ENCODE measurements around the gene TTC28.

DNA sequence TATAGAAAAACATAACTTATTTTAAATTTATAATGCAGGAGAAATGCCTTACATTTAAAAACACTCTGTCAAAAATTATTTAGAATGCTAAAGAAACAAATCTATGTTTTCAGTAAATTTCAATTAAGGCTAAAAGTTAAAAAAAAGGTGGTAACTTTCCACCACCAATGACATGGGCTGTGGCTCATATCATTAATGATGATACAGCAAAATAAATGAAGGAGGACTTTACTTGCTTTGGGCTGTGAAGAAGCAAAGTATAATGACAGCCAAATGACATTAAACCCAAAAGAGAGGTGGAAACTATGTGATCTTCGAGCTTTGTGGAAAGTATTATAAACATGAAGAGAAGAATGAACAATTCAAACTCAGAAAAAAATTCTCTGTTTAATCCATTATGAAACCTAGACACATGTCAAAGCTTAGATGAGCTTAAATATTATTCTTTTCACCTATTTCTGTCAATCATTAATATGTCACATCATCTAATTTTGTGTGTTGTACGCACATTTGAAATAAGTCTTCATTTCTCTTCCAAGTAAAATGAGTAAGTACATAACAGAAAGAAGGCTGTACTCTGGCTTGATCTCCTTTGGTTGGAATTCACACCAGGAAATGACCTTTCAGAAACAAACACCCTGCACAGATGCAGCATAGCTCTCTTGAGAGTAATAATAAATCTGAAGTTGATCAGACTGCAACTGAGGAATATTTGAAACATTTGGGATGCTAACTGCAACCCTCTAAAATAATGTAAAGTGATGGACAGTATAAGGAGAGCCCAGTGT lies 265.8 kb downstream of the TTC28 start:
- TF ChIP-seq, protein P1, sequence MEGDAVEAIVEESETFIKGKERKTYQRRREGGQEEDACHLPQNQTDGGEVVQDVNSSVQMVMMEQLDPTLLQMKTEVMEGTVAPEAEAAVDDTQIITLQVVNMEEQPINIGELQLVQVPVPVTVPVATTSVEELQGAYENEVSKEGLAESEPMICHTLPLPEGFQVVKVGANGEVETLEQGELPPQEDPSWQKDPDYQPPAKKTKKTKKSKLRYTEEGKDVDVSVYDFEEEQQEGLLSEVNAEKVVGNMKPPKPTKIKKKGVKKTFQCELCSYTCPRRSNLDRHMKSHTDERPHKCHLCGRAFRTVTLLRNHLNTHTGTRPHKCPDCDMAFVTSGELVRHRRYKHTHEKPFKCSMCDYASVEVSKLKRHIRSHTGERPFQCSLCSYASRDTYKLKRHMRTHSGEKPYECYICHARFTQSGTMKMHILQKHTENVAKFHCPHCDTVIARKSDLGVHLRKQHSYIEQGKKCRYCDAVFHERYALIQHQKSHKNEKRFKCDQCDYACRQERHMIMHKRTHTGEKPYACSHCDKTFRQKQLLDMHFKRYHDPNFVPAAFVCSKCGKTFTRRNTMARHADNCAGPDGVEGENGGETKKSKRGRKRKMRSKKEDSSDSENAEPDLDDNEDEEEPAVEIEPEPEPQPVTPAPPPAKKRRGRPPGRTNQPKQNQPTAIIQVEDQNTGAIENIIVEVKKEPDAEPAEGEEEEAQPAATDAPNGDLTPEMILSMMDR (IDR thresholded peaks at IDR 0.05; ENCODE audit: insufficient read depth, low read depth, low read length), result no peak
- no peak for TF ChIP-seq EZH2 (IDR thresholded peaks at IDR 0.05; ENCODE audit: insufficient read depth, low read length)
